ENCODE data around the gene MPL.

DNA sequence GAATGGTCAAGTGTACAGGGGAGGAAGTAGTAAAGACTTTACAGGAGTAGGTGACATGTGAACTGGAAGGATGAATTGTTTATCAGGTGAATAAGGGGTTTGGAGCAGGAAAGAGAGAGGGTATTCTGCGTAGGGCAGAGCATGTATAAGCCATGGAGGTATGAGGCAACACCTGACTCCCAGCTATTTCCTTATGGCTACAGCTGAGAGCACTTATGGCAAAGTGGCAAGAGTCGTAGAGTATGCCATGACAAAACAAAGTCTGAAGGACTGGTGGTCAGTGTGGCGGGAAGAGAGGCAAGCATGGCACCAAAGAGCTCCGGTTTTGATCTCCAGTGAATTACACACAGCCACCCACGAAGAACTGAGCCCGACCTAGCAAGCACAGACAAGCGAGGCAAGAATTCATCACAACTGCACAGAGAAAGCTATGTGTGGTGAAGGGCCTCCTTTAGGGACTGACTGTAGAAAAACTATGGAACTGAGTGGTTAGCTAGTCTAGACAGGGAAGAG is 39.2 kb downstream of the MPL start:
- TF ChIP-seq CTCF (IDR thresholded peaks at IDR 0.05) = no peak
- TF ChIP-seq POLR2A (IDR thresholded peaks at IDR 0.05) = no peak

Measured in ovary (tissue), 3 donors.